ENCODE data around the gene TMEM101.
"Not testable (repeated sequence)": the region's sequence is repeated elsewhere in the genome, so short reads cannot be mapped to it uniquely, and the experiment has no call there.

TMEM101 gene

GRCh38 chr17:43970366-43970765 is 44.4 kb downstream of the TMEM101 start:
- no peak overlapping the region for H3K4me3 ChIP-seq (ENCODE audit: low read depth, low read length)
- DNase-seq (ENCODE audit: low read depth) = no peak
- TF ChIP-seq CTCF (conservative IDR thresholded peaks at IDR 0.05; ENCODE audit: low read depth, low read length) = no peak

GRCh38 chr17:43967251-43967875 is 47.4 kb downstream of the TMEM101 start:
- H3K4me3 ChIP-seq (ENCODE audit: low read depth, low read length) = peak overlapping the region; percentile 14
- no peak for TF ChIP-seq CTCF (conservative IDR thresholded peaks at IDR 0.05; ENCODE audit: low read depth, low read length)
- no peak for DNase-seq (ENCODE audit: low read depth)

GRCh38 chr17:43966276-43966675 is 48.5 kb downstream of the TMEM101 start:
- no peak overlapping the region for H3K4me3 ChIP-seq (ENCODE audit: low read depth, low read length)
- TF ChIP-seq CTCF (conservative IDR thresholded peaks at IDR 0.05; ENCODE audit: low read depth, low read length) = no peak
- DNase-seq (ENCODE audit: low read depth) = no peak

GRCh38 chr17:43962479-43962878 is 52.3 kb downstream of the TMEM101 start:
- TF ChIP-seq CTCF (conservative IDR thresholded peaks at IDR 0.05; ENCODE audit: low read depth, low read length) = no peak
- no peak for DNase-seq (ENCODE audit: low read depth)
- no peak overlapping the region for H3K4me3 ChIP-seq (ENCODE audit: low read depth, low read length)

GRCh38 chr17:43961954-43962353 is 52.8 kb downstream of the TMEM101 start:
- no peak for DNase-seq (ENCODE audit: low read depth)
- TF ChIP-seq CTCF (conservative IDR thresholded peaks at IDR 0.05; ENCODE audit: low read depth, low read length) = no peak
- H3K4me3 ChIP-seq (ENCODE audit: low read depth, low read length) = no peak overlapping the region

- DNase-seq (ENCODE audit: low read depth); H3K4me3 ChIP-seq (ENCODE audit: low read depth, low read length): not testable (repeated sequence)
These were observed 53.5 kb downstream of the TMEM101 start for GRCh38 chr17:43961292-43961691.
